H9 (cell line): ENCODE results near the gene GATA5. TPM values are rescaled to one million over a fixed set of nuclear protein-coding genes. Genes with fewer than 3 reads are reported as not detected.

ENCODE experiments used
- DNase-seq: peaks from one replicate; pipeline ENCODE4 v3.0.0-alpha.2; 2017
- H2AFZ ChIP-seq: one replicate; pipeline ENCODE4 v1.6.1; 2013; ENCODE audit warnings: mild to moderate bottlenecking, low read length, control low read depth, moderate library complexity
- H2AK5ac ChIP-seq: 2 replicates; pipeline ENCODE4 v1.6.1; 2013; ENCODE audit warnings: low read length, control low read depth, mixed read lengths; ENCODE audit not compliant: insufficient read length
- H2BK120ac ChIP-seq: one replicate; pipeline ENCODE4 v1.6.1; 2013; ENCODE audit warnings: low read depth, mild to moderate bottlenecking, low read length, control low read depth, inconsistent platforms; ENCODE audit not compliant: poor library complexity, severe bottlenecking
- H2BK12ac ChIP-seq: 2 replicates; pipeline ENCODE4 v1.6.1; 2013; ENCODE audit warnings: low read length, control low read depth, mixed read lengths, low read depth; ENCODE audit not compliant: insufficient read length
- H2BK15ac ChIP-seq: 2 replicates; pipeline ENCODE4 v1.6.1; 2013; ENCODE audit warnings: low read depth, low read length, control low read depth
- H2BK20ac ChIP-seq: one replicate; pipeline ENCODE4 v1.6.1; 2013; ENCODE audit warnings: low read depth, mild to moderate bottlenecking, low read length, control low read depth, inconsistent platforms; ENCODE audit not compliant: poor library complexity, severe bottlenecking
- H2BK5ac ChIP-seq: 2 replicates; pipeline ENCODE4 v1.6.1; 2013; ENCODE audit warnings: low read length, control low read depth, mixed read lengths; ENCODE audit not compliant: insufficient read length
- H3K14ac ChIP-seq: 2 replicates; pipeline ENCODE4 v1.6.1; 2013; ENCODE audit warnings: low read length, control low read depth; ENCODE audit not compliant: insufficient read depth
- H3K18ac ChIP-seq: 2 replicates; pipeline ENCODE4 v1.6.1; 2013; ENCODE audit warnings: low read depth, mild to moderate bottlenecking, mixed read lengths, low read length, control low read depth; ENCODE audit not compliant: insufficient read length
- H3K23ac ChIP-seq: 2 replicates; pipeline ENCODE4 v1.6.1; 2013; ENCODE audit warnings: low read length, control low read depth, mixed read lengths, low read depth; ENCODE audit not compliant: insufficient read length
- H3K23me2 ChIP-seq: 2 replicates; pipeline ENCODE4 v1.6.1; 2013; ENCODE audit warnings: low read depth, mild to moderate bottlenecking, mixed read lengths, low read length, control low read depth; ENCODE audit not compliant: insufficient read length, poor library complexity, severe bottlenecking
- H3K27ac ChIP-seq: 2 replicates; pipeline ENCODE4 v1.5.1; 2013; ENCODE audit warnings: low read length, control low read depth, mixed read lengths, low read depth; ENCODE audit not compliant: insufficient read length
- H3K27me3 ChIP-seq: 2 replicates; pipeline ENCODE4 v1.6.1; 2013; ENCODE audit warnings: low read length, control low read depth, inconsistent platforms; ENCODE audit not compliant: insufficient read depth
- H3K4ac ChIP-seq: 2 replicates; pipeline ENCODE4 v1.6.1; 2013; ENCODE audit warnings: low read depth, mild to moderate bottlenecking, control low read depth, inconsistent platforms, low read length, moderate library complexity
- H3K4me1 ChIP-seq: 2 replicates; pipeline ENCODE4 v1.6.1; 2013; ENCODE audit warnings: low read length, control low read depth, inconsistent platforms; ENCODE audit not compliant: insufficient read depth
- H3K4me2 ChIP-seq: 2 replicates; pipeline ENCODE4 v1.6.1; 2013; ENCODE audit warnings: low read length, control low read depth, mixed read lengths; ENCODE audit not compliant: insufficient read length, insufficient read depth
- H3K56ac ChIP-seq: 2 replicates; pipeline ENCODE4 v1.6.1; 2013; ENCODE audit warnings: low read depth, mild to moderate bottlenecking, mixed read lengths, low read length, control low read depth; ENCODE audit not compliant: insufficient read length
- H3K79me1 ChIP-seq: 2 replicates; pipeline ENCODE4 v1.6.1; 2013; ENCODE audit warnings: low read depth, mild to moderate bottlenecking, moderate library complexity, low read length, control low read depth, inconsistent platforms; ENCODE audit not compliant: insufficient read depth, poor library complexity, severe bottlenecking
- H3K79me2 ChIP-seq: 2 replicates; pipeline ENCODE4 v1.6.1; 2013; ENCODE audit warnings: low read length, control low read depth, inconsistent platforms; ENCODE audit not compliant: insufficient read depth
- H3K9ac ChIP-seq: 2 replicates; pipeline ENCODE4 v1.6.1; 2013; ENCODE audit warnings: low read length, control low read depth, mixed read lengths; ENCODE audit not compliant: insufficient read length; ENCODE audit errors: extremely low read depth
- H3K9me3 ChIP-seq: one replicate; pipeline ENCODE4 v1.6.1; 2013; ENCODE audit warnings: low read depth, low read length, inconsistent platforms; ENCODE audit not compliant: control insufficient read depth
- H3T11ph ChIP-seq: one replicate; pipeline ENCODE4 v1.6.1; 2013; ENCODE audit warnings: mild to moderate bottlenecking, low read length, control low read depth, inconsistent platforms
- H4K20me1 ChIP-seq: one replicate; pipeline ENCODE4 v1.6.1; 2013; ENCODE audit not compliant: control insufficient read depth, insufficient read length, insufficient read depth
- H4K5ac ChIP-seq: 2 replicates; pipeline ENCODE4 v1.6.1; 2013; ENCODE audit warnings: low read depth, mild to moderate bottlenecking, mixed read lengths, low read length, control low read depth; ENCODE audit not compliant: insufficient read length
- H4K8ac ChIP-seq: replicated peaks from 2 replicates; pipeline ENCODE4 v1.6.1; 2013; ENCODE audit warnings: low read length, control low read depth, mixed read lengths, low read depth; ENCODE audit not compliant: insufficient read length
- H4K91ac ChIP-seq: 2 replicates; pipeline ENCODE4 v1.6.1; 2013; ENCODE audit warnings: low read depth, mild to moderate bottlenecking, moderate library complexity, mixed read lengths, low read length, control low read depth; ENCODE audit not compliant: insufficient read length
- H3K27ac Mint-ChIP-seq, 3 experiments: 2 replicates in 2 of 3; 3 replicates in 1 of 3; pipeline ENCODE4 v1.8.0; 2020 to 2021; ENCODE audit warnings: mixed read lengths in 3 of 3, mild to moderate bottlenecking in 1 of 3, moderate library complexity in 1 of 3
- H3K27me3 Mint-ChIP-seq: 2 replicates; pipeline ENCODE4 v1.8.0; 2021; ENCODE audit warnings: low read depth, mild to moderate bottlenecking, moderate library complexity, mixed read lengths
- H3K36me3 Mint-ChIP-seq, 3 experiments: 2 replicates in 2 of 3; 3 replicates in 1 of 3; pipeline ENCODE4 v1.8.0; 2020 to 2021; ENCODE audit warnings: low read depth in 3 of 3, mixed read lengths in 3 of 3; ENCODE audit not compliant: insufficient read depth in 1 of 3
- H3K4me1 Mint-ChIP-seq, 2 experiments: 2 replicates each; pipeline ENCODE4 v1.8.0; 2020; ENCODE audit warnings: mixed read lengths in 2 of 2
- H3K4me3 Mint-ChIP-seq, 2 experiments: 2 replicates in 1 of 2; 3 replicates in 1 of 2; pipeline ENCODE4 v1.8.0; 2020 to 2021; ENCODE audit warnings: mild to moderate bottlenecking in 2 of 2, mixed read lengths in 2 of 2, moderate library complexity in 1 of 2
- H3K9me3 Mint-ChIP-seq, 2 experiments: 2 replicates in 1 of 2; 3 replicates in 1 of 2; pipeline ENCODE4 v1.8.0; 2020; ENCODE audit warnings: mild to moderate bottlenecking in 2 of 2, mixed read lengths in 2 of 2, moderate library complexity in 1 of 2
- WGBS: extraction: QIAGEN DNeasy Blood & Tissue Kit; methylation state at CpG from one replicate; pipeline ENCODE4 v1.1.7; 2013; ENCODE audit warnings: missing lambda C conversion rate, low lambda C conversion rate, mixed read lengths; ENCODE audit not compliant: insufficient read length; ENCODE audit errors: extremely low coverage; 5-methylcytosine and 5-hydroxymethylcytosine counted together
- total RNA-seq: library from RNA; stranded (reverse); gene quantifications from 2 replicates; pipeline ENCODE4 v1.2.1, GENCODE V29; 2021
- TF ChIP-seq, protein P1 (sequence below): fragments of 200-600 bp; sonication (generic); conservative IDR thresholded peaks from 3 replicates; pipeline ENCODE4 v1.8.0; 2021; ENCODE audit warnings: antibody characterized with exemption, mild to moderate bottlenecking

The GATA5 gene
- total RNA-seq, 1 experiment from 2014 or later: 0.24 TPM

DNA sequence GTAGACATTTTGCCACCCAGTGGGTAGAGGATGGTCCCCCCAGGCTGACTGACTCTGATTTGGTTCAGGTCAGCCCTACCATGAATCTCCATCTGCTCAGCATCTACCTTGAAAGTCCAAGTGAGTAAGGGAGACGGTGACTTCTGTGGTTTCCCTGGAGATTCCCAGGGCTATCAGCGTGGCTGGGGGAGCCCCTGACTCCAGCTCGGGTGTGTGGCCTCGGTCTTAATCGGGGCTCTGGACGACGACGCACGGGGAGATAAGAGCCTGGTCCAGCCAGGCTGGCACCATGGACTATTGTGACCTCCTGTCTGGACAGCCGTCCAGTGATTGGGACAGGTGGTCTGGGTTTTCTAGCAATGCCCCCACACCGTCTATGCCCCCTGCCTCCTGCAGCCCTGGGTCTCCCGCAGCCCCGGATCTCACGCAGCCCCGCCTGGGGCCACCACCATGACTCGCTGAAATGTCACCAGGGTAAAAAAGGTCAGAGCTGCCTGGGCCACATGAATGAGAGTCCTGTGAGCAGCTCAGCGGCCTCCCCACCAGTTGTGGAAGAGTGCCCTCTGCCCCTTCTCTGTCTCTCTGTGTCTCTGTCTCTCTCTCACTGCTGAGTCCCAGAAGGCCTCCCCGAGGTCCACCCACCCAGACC lies 47.1 kb upstream of the GATA5 start:
- no peak overlapping the region for H3K9ac ChIP-seq
- H4K8ac ChIP-seq: no peak overlapping the region
- H3K4me2 ChIP-seq: no peak overlapping the region
- H3K23ac ChIP-seq: no peak overlapping the region
- Mint-ChIP-seq H3K4me1 (peaks cover 9 to 25% of the 10 kb centered on the region in 2 experiments), H3K36me3 (no peaks in the 10 kb centered on the region), H3K9me3 (no peaks in the 10 kb centered on the region; a peak in 1 of 5 replicates), H3K27ac (no peak overlapping the region), H3K4me3 (no peak overlapping the region), H3K27me3 (peaks cover 8% of the 10 kb centered on the region)
- WGBS: no CpG with 5 or more reads among the region's 18 CpGs
- no peak overlapping the region for H2BK120ac ChIP-seq
- H3K4me1 ChIP-seq: no peaks in the 10 kb centered on the region; the same call in 1 of the 2 replicates
- no peak overlapping the region for H4K91ac ChIP-seq
- no peak overlapping the region for H2BK20ac ChIP-seq
- H3K9me3 ChIP-seq: no peaks in the 10 kb centered on the region
- no peak overlapping the region for H2AFZ ChIP-seq
- no peaks in the 10 kb centered on the region for H3K79me1 ChIP-seq
- H3K27me3 ChIP-seq: no peaks in the 10 kb centered on the region
- H2BK5ac ChIP-seq: no peak overlapping the region
- no peak overlapping the region for H3K18ac ChIP-seq
- no peaks in the 10 kb centered on the region for H3K23me2 ChIP-seq
- no peaks in the 10 kb centered on the region for H4K20me1 ChIP-seq
- no peak overlapping the region for H3K56ac ChIP-seq
- no peak overlapping the region for H3T11ph ChIP-seq
- H2AK5ac ChIP-seq: no peak overlapping the region
- TF ChIP-seq, protein P1, sequence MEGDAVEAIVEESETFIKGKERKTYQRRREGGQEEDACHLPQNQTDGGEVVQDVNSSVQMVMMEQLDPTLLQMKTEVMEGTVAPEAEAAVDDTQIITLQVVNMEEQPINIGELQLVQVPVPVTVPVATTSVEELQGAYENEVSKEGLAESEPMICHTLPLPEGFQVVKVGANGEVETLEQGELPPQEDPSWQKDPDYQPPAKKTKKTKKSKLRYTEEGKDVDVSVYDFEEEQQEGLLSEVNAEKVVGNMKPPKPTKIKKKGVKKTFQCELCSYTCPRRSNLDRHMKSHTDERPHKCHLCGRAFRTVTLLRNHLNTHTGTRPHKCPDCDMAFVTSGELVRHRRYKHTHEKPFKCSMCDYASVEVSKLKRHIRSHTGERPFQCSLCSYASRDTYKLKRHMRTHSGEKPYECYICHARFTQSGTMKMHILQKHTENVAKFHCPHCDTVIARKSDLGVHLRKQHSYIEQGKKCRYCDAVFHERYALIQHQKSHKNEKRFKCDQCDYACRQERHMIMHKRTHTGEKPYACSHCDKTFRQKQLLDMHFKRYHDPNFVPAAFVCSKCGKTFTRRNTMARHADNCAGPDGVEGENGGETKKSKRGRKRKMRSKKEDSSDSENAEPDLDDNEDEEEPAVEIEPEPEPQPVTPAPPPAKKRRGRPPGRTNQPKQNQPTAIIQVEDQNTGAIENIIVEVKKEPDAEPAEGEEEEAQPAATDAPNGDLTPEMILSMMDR: no peak
- no peaks in the 10 kb centered on the region for H3K79me2 ChIP-seq
- no peak for DNase-seq
- H3K4ac ChIP-seq: no peak overlapping the region
- no peak overlapping the region for H2BK15ac ChIP-seq
- no peak overlapping the region for H4K5ac ChIP-seq
- H2BK12ac ChIP-seq: no peak overlapping the region
- no peak overlapping the region for H3K27ac ChIP-seq
- H3K14ac ChIP-seq: no peak overlapping the region
